H1 (cell line): ENCODE data around the gene LYPD4. TPM values are rescaled to one million over a fixed set of nuclear protein-coding genes. Genes with fewer than 3 reads are reported as not detected.
A peak's percentile ranks its signal among the peaks of the same experiment; 100 is the strongest.
"Not testable (repeated sequence)": the region's sequence is repeated elsewhere in the genome, so short reads cannot be mapped to it uniquely, and the experiment has no call there.

ENCODE experiments used
- CTCF ChIA-PET: fragments of 300-600 bp; sonication (Branson Sonifier 250); formaldehyde crosslinking; loops from one replicate; lab custom pipeline; 2021; ENCODE audit not compliant: partially characterized antibody; lab: Charles Lee
- POLR2A ChIA-PET: fragments of 300-600 bp; sonication (Branson Sonifier 250); formaldehyde crosslinking; loops from one replicate; lab custom pipeline; 2021; ENCODE audit warnings: inconsistent platforms; ENCODE audit not compliant: partially characterized antibody; lab: Charles Lee
- DNase-seq, 2 experiments: peaks; one replicate each; pipeline versions ENCODE4 v3.0.0 to v3.0.0-alpha.2; 2010 to 2022; ENCODE audit warnings: low spot score in 2 of 2, low read depth in 1 of 2, mixed read lengths in 1 of 2
- FAIRE-seq: peaks from 2 replicates; lab custom pipeline; 2011; peaks lifted over from hg19 to GRCh38; lab: Jason Lieb, UNC
- H2AFZ ChIP-seq: 2 replicates; pipeline ENCODE4 v1.8.1; 2012; ENCODE audit warnings: low read length, inconsistent platforms
- H2AK5ac ChIP-seq: 2 replicates; pipeline ENCODE4 v1.6.1; 2013; ENCODE audit warnings: low read depth, low read length
- H2BK120ac ChIP-seq: replicated peaks from 2 replicates; pipeline ENCODE3; 2013; ENCODE audit warnings: low read depth, low read length, inconsistent platforms
- H2BK12ac ChIP-seq: 2 replicates; pipeline ENCODE4 v1.6.1; 2013; ENCODE audit warnings: low read depth, low read length
- H2BK15ac ChIP-seq: 2 replicates; pipeline ENCODE4 v1.6.1; 2013; ENCODE audit warnings: low read length
- H2BK20ac ChIP-seq: 2 replicates; pipeline ENCODE4 v1.6.1; 2013; ENCODE audit warnings: low read length
- H2BK5ac ChIP-seq: 2 replicates; pipeline ENCODE4 v1.6.1; 2013; ENCODE audit warnings: low read depth, low read length
- H3K14ac ChIP-seq: 2 replicates; pipeline ENCODE4 v1.6.1; 2013; ENCODE audit warnings: inconsistent platforms; ENCODE audit not compliant: insufficient read length
- H3K18ac ChIP-seq: 2 replicates; pipeline ENCODE4 v1.6.1; 2013; ENCODE audit warnings: low read length; ENCODE audit errors: extremely low read depth
- H3K23ac ChIP-seq: 2 replicates; pipeline ENCODE4 v1.6.1; 2013; ENCODE audit warnings: inconsistent platforms; ENCODE audit not compliant: insufficient read length
- H3K23me2 ChIP-seq: 2 replicates; pipeline ENCODE4 v1.6.1; 2013; ENCODE audit warnings: low read depth, low read length
- H3K27ac ChIP-seq: 2 replicates; pipeline ENCODE4 v1.6.1; 2011; ENCODE audit warnings: low read depth, low read length, inconsistent platforms
- H3K27me3 ChIP-seq, 4 experiments: replicated peaks in 1 of 4; 1 replicate in 1 of 4; 2 replicates in 3 of 4; pipeline versions ENCODE4 v1.6.1 to v1.8.1; 2011 to 2013; ENCODE audit warnings: low read length in 3 of 4, mild to moderate bottlenecking in 3 of 4, inconsistent platforms in 2 of 4, mixed read lengths in 2 of 4, moderate library complexity in 1 of 4; ENCODE audit not compliant: control insufficient read depth in 3 of 4, insufficient read depth in 3 of 4; ENCODE audit errors: extremely low read depth in 1 of 4
- H3K36me3 ChIP-seq, 4 experiments: 2 replicates each; pipeline versions ENCODE4 v1.6.1 to v1.8.1; 2011 to 2013; ENCODE audit warnings: mild to moderate bottlenecking in 4 of 4, low read length in 3 of 4, moderate library complexity in 2 of 4, control low read depth in 1 of 4, inconsistent platforms in 1 of 4; ENCODE audit not compliant: insufficient read depth in 4 of 4, control insufficient read depth in 2 of 4
- H3K4ac ChIP-seq: replicated peaks from 2 replicates; pipeline ENCODE3; 2013; ENCODE audit warnings: low read length, low read depth, mixed read lengths, inconsistent platforms; ENCODE audit not compliant: insufficient read length
- H3K4me1 ChIP-seq, 4 experiments: replicated peaks in 1 of 4; 1 replicate in 1 of 4; 2 replicates in 3 of 4; pipeline versions ENCODE4 v1.6.1 to v1.8.1; 2011 to 2013; ENCODE audit warnings: low read length in 3 of 4, inconsistent platforms in 2 of 4, mixed read lengths in 1 of 4; ENCODE audit not compliant: insufficient read depth in 4 of 4, control insufficient read depth in 3 of 4
- H3K4me2 ChIP-seq, 2 experiments: 2 replicates each; pipeline versions ENCODE4 v1.6.1 to v1.8.1; 2011 to 2013; ENCODE audit warnings: low read depth in 2 of 2, low read length in 2 of 2, control low read depth in 1 of 2, inconsistent platforms in 1 of 2, mild to moderate bottlenecking in 1 of 2; ENCODE audit not compliant: insufficient read depth in 1 of 2
- H3K4me3 ChIP-seq, 4 experiments: fragments of 200-600, 300-600 bp in 1 of 4; sonication (generic), shearing (Covaris generic), sonication (Bioruptor Twin) in 1 of 4; 2 replicates each; pipeline versions ENCODE4 v1.5.1 to v1.8.1; 2011 to 2016; ENCODE audit warnings: low read length in 4 of 4, low read depth in 3 of 4, control low read depth in 2 of 4, inconsistent platforms in 2 of 4, mild to moderate bottlenecking in 2 of 4, mixed read lengths in 1 of 4, moderate library complexity in 1 of 4; ENCODE audit not compliant: insufficient read depth in 2 of 4; ENCODE audit errors: extremely low read depth in 1 of 4
- H3K56ac ChIP-seq: replicated peaks from 2 replicates; pipeline ENCODE3; 2013; ENCODE audit warnings: low read depth, mild to moderate bottlenecking, mixed read lengths, low read length, inconsistent platforms; ENCODE audit not compliant: insufficient read length
- H3K79me1 ChIP-seq: 2 replicates; pipeline ENCODE4 v1.6.1; 2013; ENCODE audit warnings: low read depth, low read length, control low read depth
- H3K79me2 ChIP-seq, 2 experiments: 2 replicates each; pipeline versions ENCODE4 v1.6.1 to v1.8.1; 2012 to 2013; ENCODE audit warnings: low read length in 2 of 2, mild to moderate bottlenecking in 2 of 2, inconsistent platforms in 1 of 2; ENCODE audit not compliant: insufficient read depth in 2 of 2, control insufficient read depth in 1 of 2
- H3K9ac ChIP-seq, 4 experiments: replicated peaks in 1 of 4; 1 replicate in 1 of 4; 2 replicates in 3 of 4; pipeline versions ENCODE4 v1.6.1 to v1.8.1; 2011 to 2013; ENCODE audit warnings: low read depth in 3 of 4, low read length in 3 of 4, control low read depth in 2 of 4, mild to moderate bottlenecking in 2 of 4, moderate library complexity in 2 of 4, inconsistent platforms in 1 of 4; ENCODE audit errors: extremely low read depth in 1 of 4
- H3K9me3 ChIP-seq, 2 experiments: 2 replicates each; pipeline versions ENCODE4 v1.6.1 to v1.8.1; 2012 to 2013; ENCODE audit warnings: mild to moderate bottlenecking in 2 of 2, moderate library complexity in 2 of 2, control low read depth in 1 of 2, inconsistent platforms in 1 of 2, low read depth in 1 of 2, low read length in 1 of 2, mixed read lengths in 1 of 2; ENCODE audit not compliant: insufficient read depth in 2 of 2
- H4K20me1 ChIP-seq, 2 experiments: replicated peaks in 1 of 2; 2 replicates each; pipeline versions ENCODE3 to v1.8.1; 2011 to 2013; ENCODE audit warnings: inconsistent platforms in 2 of 2, low read length in 2 of 2, mild to moderate bottlenecking in 1 of 2; ENCODE audit not compliant: insufficient read depth in 2 of 2, control insufficient read depth in 1 of 2
- H4K5ac ChIP-seq: 2 replicates; pipeline ENCODE4 v1.6.1; 2013; ENCODE audit warnings: low read length, low read depth, mixed read lengths, inconsistent platforms; ENCODE audit not compliant: insufficient read length
- H4K8ac ChIP-seq: 2 replicates; pipeline ENCODE4 v1.8.0; 2013; ENCODE audit warnings: mild to moderate bottlenecking, moderate library complexity, low read length, inconsistent platforms; ENCODE audit not compliant: insufficient read depth; ENCODE audit errors: extremely low read depth
- H4K91ac ChIP-seq: replicated peaks from 2 replicates; pipeline ENCODE3; 2013; ENCODE audit warnings: low read length, mixed read lengths, inconsistent platforms; ENCODE audit not compliant: insufficient read length
- WGBS, 2 experiments: shearing (Covaris generic) in 1 of 2; methylation state at CpG; one replicate each; pipeline versions ENCODE4 v1.1.6 to v1.1.7; 2013 to 2015; ENCODE audit warnings: low lambda C conversion rate in 2 of 2, mixed read lengths in 2 of 2, inconsistent platforms in 1 of 2, low coverage in 1 of 2, missing lambda C conversion rate in 1 of 2; ENCODE audit not compliant: insufficient replicate concordance in 2 of 2, insufficient coverage in 1 of 2, insufficient read length in 1 of 2; ENCODE audit errors: extremely low coverage in 1 of 2, missing lambda C conversion rate in 1 of 2; 5-methylcytosine and 5-hydroxymethylcytosine counted together
- microRNA-seq, 2 experiments: library from miRNA; unstranded; fragments of <30 nt; microRNA quantifications; one replicate each; pipeline versions ENCODE4 to v1.2.0, GENCODE V29; 2016 to 2020; ENCODE audit warnings: borderline microRNAs expressed in 2 of 2, borderline number of aligned reads in 2 of 2, borderline replicate concordance in 1 of 2
- polyA plus RNA-seq, 7 experiments: library from polyadenylated mRNA; depleted of rRNA in 3 of 7; stranded (reverse) in 5 of 7; unstranded in 2 of 7; fragments of >200 nt in 5 of 7; fragments of 200-250 nt in 2 of 7; gene quantifications; 1 replicate in 5 of 7; 2 replicates in 1 of 7; 4 replicates in 1 of 7; pipeline versions ENCODE4 v1.2.1 to v1.2.3, GENCODE V29; 2011 to 2013; ENCODE audit warnings: missing spikeins in 2 of 7, mixed read lengths in 2 of 7
- small RNA-seq: library from polyadenylated mRNA; stranded (forward); fragments of <200 nt; extraction: miRNeasy Mini kit (QIAGEN cat#:217004); gene quantifications from one replicate; pipeline ENCODE3, GENCODE V24; 2013; ENCODE audit not compliant: insufficient read depth
- total RNA-seq: library from RNA; stranded (reverse); fragmentation: NEBNext Ultra II Directional; extraction: Animal tissue kit (Norgen Biotek cat#: 25700); gene quantifications from 2 replicates; pipeline ENCODE4 v1.2.1, GENCODE V29; 2021

Gene LYPD4
- total and polyA plus RNA-seq, 2 of the 8 experiments (the other 6 are each of a cell fraction or from before 2014, with no cell fraction given), result 0.06 TPM; not detected in 1

- H3K14ac ChIP-seq, H4K8ac ChIP-seq, H4K5ac ChIP-seq, H2AK5ac ChIP-seq, H2AFZ ChIP-seq, H4K91ac ChIP-seq, H3K9ac ChIP-seq, H3K36me3 ChIP-seq, H3K18ac ChIP-seq, H2BK20ac ChIP-seq, H3K23ac ChIP-seq, H4K20me1 ChIP-seq, CTCF ChIA-PET, H3K27ac ChIP-seq, H3K56ac ChIP-seq, H3K4ac ChIP-seq, POLR2A ChIA-PET, DNase-seq, FAIRE-seq, H3K4me1 ChIP-seq, H3K4me2 ChIP-seq, H2BK5ac ChIP-seq, H2BK120ac ChIP-seq, H3K4me3 ChIP-seq, H3K79me1 ChIP-seq, H2BK12ac ChIP-seq, H3K23me2 ChIP-seq, H3K27me3 ChIP-seq, H2BK15ac ChIP-seq, H3K79me2 ChIP-seq: not testable (repeated sequence)
- no CpG with 5 or more reads among the region's 1 CpG for WGBS, 2 experiments
- peaks cover 2 to 30% of the 10 kb centered on the region in 2 experiments; a peak in 3 of 4 replicates for H3K9me3 ChIP-seq
Observed at GRCh38 chr19:41788518-41788917, 56.0 kb downstream of the LYPD4 start.

Small RNA genes lying within 50 kb of the gene (microRNA-seq; reads per million reads assigned to microRNA genes)
- gene MIR6797, result 0.23 to 0.61 reads per million in 2 experiments

Small RNA genes lying within 50 kb of the gene (small RNA-seq; reads per million reads assigned to genes)
- gene MIR6797, result 1.9 reads per million, percentile 12 among the genes with 10 or more reads in this experiment

Other genes starting within 250 kb of the LYPD4 start
- not detected in 2 replicates for gene CEACAM4, start 217.6 kb downstream of the LYPD4 start, total RNA-seq
- gene CEACAM4, start 217.6 kb downstream of the LYPD4 start, polyA plus RNA-seq (2011; rRNA removed), result not detected in 2 replicates
- gene CEACAM7, start 156.4 kb downstream of the LYPD4 start, total RNA-seq, result not detected in 2 replicates
- not detected in 2 replicates for gene CEACAM7, start 156.4 kb downstream of the LYPD4 start, polyA plus RNA-seq (2011; rRNA removed)
- gene CEACAM5, start 136.1 kb downstream of the LYPD4 start, total RNA-seq, result not detected in 2 replicates
- not detected in 2 replicates for gene CEACAM5, start 136.1 kb downstream of the LYPD4 start, polyA plus RNA-seq (2011; rRNA removed)
- not detected in 2 replicates for gene CEACAM6, start 89.2 kb downstream of the LYPD4 start, total RNA-seq
- not detected in 2 replicates for gene CEACAM6, start 89.2 kb downstream of the LYPD4 start, polyA plus RNA-seq (2011; rRNA removed)
- not detected in 2 replicates for gene CEACAM3, start 48.1 kb downstream of the LYPD4 start, total RNA-seq
- gene CEACAM3, start 48.1 kb downstream of the LYPD4 start, polyA plus RNA-seq (2011; rRNA removed), result not detected in 2 replicates
- not detected in 2 replicates for gene DMRTC2, start 359 bp upstream of the LYPD4 start, total RNA-seq
- not detected in 2 replicates for gene DMRTC2, start 359 bp upstream of the LYPD4 start, polyA plus RNA-seq (2011; rRNA removed)
- gene RPS19, start 15.6 kb upstream of the LYPD4 start, total RNA-seq, result 2,817 and 2,831 TPM in 2 replicates
- 5,751 and 9,112 TPM in 2 replicates for gene RPS19, start 15.6 kb upstream of the LYPD4 start, polyA plus RNA-seq (2011; rRNA removed)
- 0.54 TPM in 1 of 2 replicates, not detected in the other for gene CD79A, start 32.6 kb upstream of the LYPD4 start, total RNA-seq
- 0.77 and 0.83 TPM in 2 replicates for gene CD79A, start 32.6 kb upstream of the LYPD4 start, polyA plus RNA-seq (2011; rRNA removed)
- 49.0 and 54.6 TPM in 2 replicates for gene ARHGEF1, start 38.5 kb upstream of the LYPD4 start, total RNA-seq
- 23.0 and 41.1 TPM in 2 replicates for gene ARHGEF1, start 38.5 kb upstream of the LYPD4 start, polyA plus RNA-seq (2011; rRNA removed)
- gene ERFL, start 83.8 kb upstream of the LYPD4 start, total RNA-seq, result not detected in 2 replicates
- gene ERFL, start 83.8 kb upstream of the LYPD4 start, polyA plus RNA-seq (2011; rRNA removed), result 0.08 and 0.12 TPM in 2 replicates
- gene RABAC1, start 114.6 kb upstream of the LYPD4 start, total RNA-seq, result 123 and 124 TPM in 2 replicates
- 439 and 585 TPM in 2 replicates for gene RABAC1, start 114.6 kb upstream of the LYPD4 start, polyA plus RNA-seq (2011; rRNA removed)
- gene ATP1A3, start 149.5 kb upstream of the LYPD4 start, total RNA-seq, result 35.8 and 41.2 TPM in 2 replicates
- gene ATP1A3, start 149.5 kb upstream of the LYPD4 start, polyA plus RNA-seq (2011; rRNA removed), result 11.1 and 19.2 TPM in 2 replicates
- 42.9 and 45.1 TPM in 2 replicates for gene GRIK5, start 225.5 kb upstream of the LYPD4 start, total RNA-seq
- gene GRIK5, start 225.5 kb upstream of the LYPD4 start, polyA plus RNA-seq (2011; rRNA removed), result 17.8 and 25.3 TPM in 2 replicates
- gene ZNF574, start 231.5 kb upstream of the LYPD4 start, total RNA-seq, result 27.0 and 28.6 TPM in 2 replicates
- 38.8 and 53.8 TPM in 2 replicates for gene ZNF574, start 231.5 kb upstream of the LYPD4 start, polyA plus RNA-seq (2011; rRNA removed)